Measurements from ENCODE around the gene SLC10A4.

GRCh38 chr4:48470570-48470969 is 12.6 kb upstream of the SLC10A4 start:
- TF ChIP-seq CTCF (conservative IDR thresholded peaks at IDR 0.05; ENCODE audit: low read depth in 2 of 2) (no peak), NANOG (IDR thresholded peaks at IDR 0.05; ENCODE audit: borderline replicate concordance) (no peak), ZNF114 (CRISPR knock-in tag; IDR thresholded peaks at IDR 0.05) (no peak), POLR2AphosphoS5 (IDR thresholded peaks at IDR 0.05; ENCODE audit: low read depth) (no peak), EZH2 (IDR thresholded peaks at IDR 0.05; ENCODE audit: low read depth, unreplicated experiment) (no peak)

Data from GM23338 (cell line).